IMR-90 (cell line): Measurements from ENCODE around the gene PRRG1.
"Not testable (repeated sequence)": the region's sequence is repeated elsewhere in the genome, so short reads cannot be mapped to it uniquely, and the experiment has no call there.

Experiments used
- CTCF ChIP-seq: conservative IDR thresholded peaks from 2 replicates; pipeline ENCODE4 v1.5.1; 2012; ENCODE audit warnings: mild to moderate bottlenecking, low read depth, low read length, improper control_type of control experiment
- MAZ ChIP-seq: IDR thresholded peaks from 2 replicates; pipeline ENCODE4 v1.6.1; 2012; ENCODE audit warnings: low read depth, mild to moderate bottlenecking, low read length, improper control_type of control experiment, moderate library complexity, borderline replicate concordance
- MXI1 ChIP-seq: IDR thresholded peaks from 2 replicates; pipeline ENCODE4 v1.6.1; 2012; ENCODE audit warnings: low read depth, mild to moderate bottlenecking, low read length, moderate library complexity, borderline replicate concordance
- NFE2L2 ChIP-seq: fragments of 150-350 bp; IDR thresholded peaks from 2 replicates; pipeline ENCODE4 v1.6.1; 2016; ENCODE audit warnings: low read depth, mild to moderate bottlenecking, low read length
- POLR2A ChIP-seq: IDR thresholded peaks from 2 replicates; pipeline ENCODE4 v1.6.1; 2012; ENCODE audit warnings: mild to moderate bottlenecking, low read depth, low read length
- RCOR1 ChIP-seq: IDR thresholded peaks from 2 replicates; pipeline ENCODE4 v1.6.1; 2012; ENCODE audit warnings: mild to moderate bottlenecking, low read length, improper control_type of control experiment; ENCODE audit not compliant: insufficient replicate concordance

- TF ChIP-seq MAZ, RCOR1, NFE2L2, POLR2A, MXI1: not testable (repeated sequence)
- TF ChIP-seq CTCF: 0 out of 2 replicates have a peak, but pooled peaks have one; percentile 18
Measured at GRCh38 chrX:37495760-37496159, 146.6 kb downstream of the PRRG1 start.
